HG03575 (cell line): Measurements from ENCODE around the gene CD3D.
"Not testable (repeated sequence)": the region's sequence is repeated elsewhere in the genome, so short reads cannot be mapped to it uniquely, and the experiment has no call there.

Experiments used
- ATAC-seq: cut with Tn5 transposase; IDR thresholded peaks from one replicate; pipeline ENCODE4 v1.9.1; 2021; ENCODE audit not compliant: unreplicated experiment, insufficient number of reproducible peaks, low FRiP score; ENCODE audit errors: extremely low read depth

Gene CD3D

GRCh38 chr11:118308995-118309528 is 33.4 kb downstream of the CD3D start:
- ATAC-seq = not testable (repeated sequence)

GRCh38 chr11:118306556-118306955 is 35.9 kb downstream of the CD3D start:
- ATAC-seq = no peak

- no peak for ATAC-seq
Measured at GRCh38 chr11:118305726-118306125, 36.8 kb downstream of the CD3D start.

GRCh38 chr11:118304568-118305248 is 37.8 kb downstream of the CD3D start, which contains the start of gene CD3E:
Gene CD3E, plus strand, starts transcription at chr11:118304730. Its CDS starts 223 bp downstream, at chr11:118304953.
- ATAC-seq = no peak

- ATAC-seq = no peak
Measured at GRCh38 chr11:118304227-118304567, 38.3 kb downstream of the CD3D start.

- ATAC-seq = no peak
Measured at GRCh38 chr11:118301600-118302195, 40.8 kb downstream of the CD3D start.

- ATAC-seq = no peak
Measured at GRCh38 chr11:118295815-118296454, 46.6 kb downstream of the CD3D start.

GRCh38 chr11:118295199-118295598 is 47.3 kb downstream of the CD3D start:
- no peak for ATAC-seq

- ATAC-seq = no peak
Measured at GRCh38 chr11:118294053-118294452, 48.5 kb downstream of the CD3D start.

- no peak for ATAC-seq
Measured at GRCh38 chr11:118291477-118292135, 50.9 kb downstream of the CD3D start.

GRCh38 chr11:118290923-118291322 is 51.6 kb downstream of the CD3D start:
- no peak for ATAC-seq

GRCh38 chr11:118289401-118289800 is 53.1 kb downstream of the CD3D start:
- no peak for ATAC-seq
